GM12892 (cell line): Measurements from ENCODE around the gene PDPK1.

Experiments
- POLR2AphosphoS5 ChIP-seq: IDR thresholded peaks from 2 replicates; pipeline ENCODE4 v1.6.1; 2011; ENCODE audit warnings: low read depth, low read length, control low read depth
- TAF1 ChIP-seq: IDR thresholded peaks from 2 replicates; pipeline ENCODE4 v1.6.1; 2011; ENCODE audit warnings: low read depth, mild to moderate bottlenecking, control low read depth, low read length, borderline replicate concordance

GRCh38 chr16:2514333-2515179 lies 23.3 kb upstream of the PDPK1 start:
- TF ChIP-seq TAF1 (no peak), POLR2AphosphoS5 (no peak)
